Right ventricle myocardium superior (tissue), 1 donor: ENCODE results near the gene C1QB. TPM values are rescaled to one million over a fixed set of nuclear protein-coding genes. Genes with fewer than 3 reads are reported as not detected.

Experiments
- ATAC-seq: fragments of 200-7000 bp; cut with Tn5 transposase; one replicate; pipeline ENCODE4 v1.9.1; 2020; ENCODE audit warnings: mild to moderate bottlenecking; ENCODE audit not compliant: poor library complexity
- DNase-seq: peaks from one replicate; pipeline ENCODE4 v3.0.0-alpha.2; 2020
- intact Hi-C: fragments of 100-400 bp; cut with DNase I; formaldehyde crosslinking; loops from one replicate; pipeline ENCODE4 v1.11.2; 2022
- total RNA-seq: library from RNA; stranded (reverse); fragmentation: NEBNext Ultra II Directional; extraction: Animal tissue kit (Norgen Biotek cat#: 25700); gene quantifications from one replicate; pipeline ENCODE4 v1.2.1, GENCODE V29; 2021
- donor health status: DM: no; HTN: yes; CAD: no; lungs with severe emphysema.

Gene C1QB
- total RNA-seq, 1 donor from 2014 or later: 130 TPM

DNA sequence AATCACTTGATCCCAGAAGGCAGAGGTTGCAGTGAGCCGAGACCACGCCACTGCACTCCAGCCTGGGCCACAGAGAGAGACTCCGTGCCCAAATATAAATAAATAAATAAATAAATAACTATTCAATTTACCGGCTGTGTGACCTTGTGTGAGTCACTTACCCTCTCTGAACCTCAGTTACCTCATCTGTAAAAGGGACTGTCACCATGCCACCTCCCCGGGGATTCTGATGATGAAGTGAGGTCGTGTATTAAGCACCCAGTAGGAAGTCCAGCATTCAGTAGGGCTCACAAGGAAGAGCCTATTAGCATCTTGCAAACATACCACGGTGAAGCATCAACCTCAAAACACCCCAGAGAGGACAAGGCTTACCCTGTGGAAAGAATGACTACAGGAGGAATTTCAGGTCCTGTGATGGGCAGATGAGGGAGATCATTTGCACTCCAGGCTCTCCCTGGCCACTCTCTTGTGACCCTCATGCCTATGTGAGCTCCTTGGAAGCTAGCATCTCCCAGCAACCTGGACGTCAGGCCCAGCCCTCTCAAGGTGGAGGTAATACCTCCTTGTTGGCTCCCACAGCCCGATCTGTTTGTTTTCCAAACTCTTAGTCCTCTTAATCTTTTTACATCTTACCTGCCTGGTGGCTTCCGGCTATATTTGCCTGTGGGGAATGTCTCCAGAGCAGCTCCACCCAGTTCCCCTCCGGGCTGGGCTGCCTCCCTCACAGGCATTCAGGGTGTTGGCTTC, 24.2 kb upstream of the C1QB start:
- intact Hi-C loops: no loop called here
- no peak for ATAC-seq
- no peak for DNase-seq

DNA sequence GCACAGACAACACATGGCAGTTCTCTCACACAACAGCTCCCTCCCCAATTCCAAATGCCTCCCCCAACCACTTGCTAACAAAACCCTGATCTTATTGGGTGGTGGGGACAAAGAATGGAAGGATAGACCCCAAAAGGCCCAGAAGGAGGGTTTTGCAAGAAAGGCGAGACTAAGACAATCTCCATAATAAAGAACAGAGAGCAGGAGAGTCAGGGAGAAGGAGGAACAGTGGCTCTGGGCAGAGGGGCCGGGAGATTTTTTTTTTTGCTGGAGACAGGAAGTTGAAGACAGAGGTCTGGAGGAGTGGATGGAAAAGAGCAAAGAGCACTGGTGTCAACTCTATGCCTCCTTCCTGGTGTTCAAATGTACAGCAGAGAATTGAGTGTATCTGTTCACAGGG, 23.1 kb upstream of the C1QB start:
- ATAC-seq: no peak
- no peak for DNase-seq
- intact Hi-C loops: no loop called here

DNA sequence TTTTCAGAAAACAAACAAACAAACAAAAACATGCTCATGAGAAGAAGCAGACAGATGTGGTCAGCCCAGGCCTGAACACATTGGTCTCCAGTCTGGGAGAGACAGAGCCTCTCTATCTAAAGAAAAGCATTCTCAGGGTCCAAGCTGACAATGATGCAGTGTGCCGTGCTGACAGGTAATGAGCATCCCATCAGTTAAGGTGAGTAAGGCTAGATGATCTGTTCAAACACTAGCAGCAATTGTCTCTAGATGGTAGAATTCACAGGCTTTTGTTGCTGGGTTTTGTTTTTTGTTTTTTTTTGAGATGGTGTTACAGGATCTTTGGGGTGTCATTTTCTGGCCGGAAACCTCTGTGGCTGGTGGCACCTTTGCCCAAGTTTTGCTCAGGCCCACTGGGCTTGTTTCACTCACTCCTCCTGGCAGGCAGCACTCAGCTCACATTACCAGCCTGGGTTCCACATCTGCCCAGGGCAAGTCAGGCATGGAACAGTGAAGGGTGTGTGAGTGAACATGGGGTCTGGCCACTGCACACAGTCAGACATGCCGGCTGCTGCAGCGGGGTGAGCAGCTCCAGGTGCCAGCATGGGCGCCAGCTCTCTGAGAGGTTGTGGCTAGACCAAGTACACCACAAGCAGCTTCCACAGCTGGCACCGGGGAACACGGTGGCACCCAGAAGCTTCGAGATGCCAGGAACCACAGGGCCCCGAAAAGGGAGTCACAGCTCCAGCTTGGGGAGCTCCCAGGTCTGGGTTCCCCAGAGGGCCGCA, 19.2 kb upstream of the C1QB start:
- intact Hi-C loops: no loop called here

DNA sequence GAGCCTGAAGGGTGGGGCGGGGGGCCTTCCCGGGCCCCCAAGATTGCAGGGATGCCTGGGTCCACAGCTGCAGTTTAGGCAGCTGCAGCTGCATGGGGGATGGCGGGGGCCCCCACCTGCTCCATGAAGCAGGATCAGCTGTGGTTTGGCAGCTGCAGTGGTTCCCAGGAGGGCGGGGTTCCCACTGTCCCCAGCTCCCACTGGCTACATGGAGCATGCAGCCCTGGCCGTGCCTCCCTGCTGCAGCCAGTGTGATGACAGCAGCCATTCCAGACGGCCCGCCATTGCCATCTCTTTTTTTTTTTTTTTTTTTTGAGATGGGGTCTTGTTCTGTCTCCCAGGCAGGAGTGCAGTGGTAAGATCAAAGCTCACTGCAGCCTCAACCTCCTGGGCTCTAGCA, 17.6 kb upstream of the C1QB start:
- ATAC-seq: peak; percentile 36
- intact Hi-C loops: no loop called here

More for the DNA sequence above, 19.2 kb upstream of the C1QB start:
- no peak for DNase-seq
- ATAC-seq: no peak

DNA sequence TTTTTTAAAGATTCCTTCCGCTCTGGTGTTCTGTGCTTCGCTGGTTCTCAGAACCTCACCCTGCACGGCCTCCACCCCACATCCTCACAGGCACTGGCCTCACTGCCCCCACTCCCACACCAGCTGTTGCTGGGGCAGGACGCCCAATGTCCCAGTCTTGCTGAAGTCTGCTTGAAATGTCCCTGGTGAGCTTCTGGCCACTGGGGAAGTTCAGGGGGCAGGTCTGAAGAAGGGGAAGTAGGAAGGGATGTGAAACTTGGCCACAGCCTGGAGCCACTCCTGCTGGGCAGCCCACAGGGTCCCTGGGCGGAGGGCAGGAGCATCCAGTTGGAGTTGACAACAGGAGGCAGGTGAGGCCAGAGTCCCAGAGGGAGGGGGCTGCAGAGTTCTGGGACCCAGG, 16.7 kb upstream of the C1QB start, which contains the start of gene C1QA:
Gene C1QA (plus strand): TSS at position 276 of the 400 bp plus-strand sequence. CDS start 989 bp downstream, outside the sequence.
- DNase-seq (peak; percentile 83), ATAC-seq (peak; percentile 66)
- intact Hi-C loops: no loop called here

More for the DNA sequence above, 17.6 kb upstream of the C1QB start:
- DNase-seq: peak; percentile 73

DNA sequence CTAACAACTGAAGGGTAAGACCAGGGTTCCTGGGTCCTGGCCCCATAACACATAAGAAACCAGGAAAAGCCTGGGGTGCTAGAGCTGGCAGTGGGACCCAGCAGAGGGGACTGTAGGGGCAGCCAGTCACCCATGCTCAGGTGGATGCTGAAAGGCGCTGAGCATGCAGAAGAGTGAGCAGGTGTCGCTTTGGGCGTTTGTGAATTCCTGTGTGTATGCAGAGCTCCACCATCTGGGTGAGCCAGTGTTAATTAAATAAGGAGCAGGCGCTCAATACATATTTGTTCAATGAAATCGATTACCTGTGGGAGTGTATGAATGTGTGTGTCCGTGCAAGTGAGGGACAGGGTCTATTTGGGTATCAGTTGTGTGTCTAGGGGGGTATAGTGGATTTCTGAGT, 16.1 kb upstream of the C1QB start:
- ATAC-seq (no peak), DNase-seq (no peak)
- intact Hi-C loops: no loop called here

DNA sequence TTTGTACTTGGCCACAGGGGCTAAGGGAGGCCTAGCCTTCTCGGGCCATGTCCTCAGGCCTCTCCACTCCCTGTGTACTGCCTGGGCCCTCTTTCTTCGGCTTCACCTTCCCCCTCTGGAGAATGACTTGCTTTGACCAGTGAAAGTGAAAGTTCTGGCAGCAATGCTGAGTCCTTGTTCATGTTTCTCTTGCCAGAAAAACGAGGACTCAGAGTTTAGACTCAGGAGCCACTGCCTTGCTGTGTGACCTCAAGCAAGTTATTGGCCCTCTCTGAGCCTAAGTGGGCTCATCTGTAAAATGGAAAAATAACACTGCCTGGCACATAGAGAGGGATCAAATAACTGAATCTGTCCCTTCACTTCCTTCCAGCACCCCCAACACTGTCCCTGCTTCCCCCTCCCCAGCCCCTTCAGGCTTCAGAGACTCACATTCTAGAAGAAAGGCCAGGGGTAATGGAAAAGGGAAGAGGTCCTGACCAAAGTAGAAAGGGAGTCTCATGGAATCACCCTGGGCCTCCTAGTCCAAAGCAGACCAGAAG, 15.1 kb upstream of the C1QB start:
- DNase-seq (no peak), ATAC-seq (no peak)
- intact Hi-C loops: no loop called here

DNA sequence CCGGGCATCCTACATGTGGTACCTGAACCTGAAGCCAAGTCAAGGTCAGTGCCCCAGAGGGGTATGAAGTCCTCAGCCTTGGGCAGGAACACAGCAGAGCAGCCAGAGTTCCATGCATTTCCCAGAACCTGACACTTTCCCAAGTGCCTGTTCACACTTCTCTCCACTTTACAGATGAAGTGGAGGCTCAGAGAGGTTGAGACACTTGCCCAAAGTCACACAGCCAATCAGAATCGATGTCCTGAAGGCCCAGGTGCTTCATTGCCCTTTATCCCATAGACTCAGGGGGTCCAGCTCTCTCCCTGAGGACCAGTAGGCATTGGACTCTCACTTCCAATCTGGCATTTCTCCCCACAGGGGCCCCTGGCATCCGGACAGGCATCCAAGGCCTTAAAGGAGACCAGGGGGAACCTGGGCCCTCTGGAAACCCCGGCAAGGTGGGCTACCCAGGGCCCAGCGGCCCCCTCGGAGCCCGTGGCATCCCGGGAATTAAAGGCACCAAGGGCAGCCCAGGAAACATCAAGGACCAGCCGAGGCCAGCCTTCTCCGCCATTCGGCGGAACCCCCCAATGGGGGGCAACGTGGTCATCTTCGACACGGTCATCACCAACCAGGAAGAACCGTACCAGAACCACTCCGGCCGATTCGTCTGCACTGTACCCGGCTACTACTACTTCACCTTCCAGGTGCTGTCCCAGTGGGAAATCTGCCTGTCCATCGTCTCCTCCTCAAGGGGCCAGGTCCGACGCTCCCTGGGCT, 14.4 kb upstream of the C1QB start:
- ATAC-seq (no peak), DNase-seq (no peak)
- intact Hi-C loops: no loop called here

DNA sequence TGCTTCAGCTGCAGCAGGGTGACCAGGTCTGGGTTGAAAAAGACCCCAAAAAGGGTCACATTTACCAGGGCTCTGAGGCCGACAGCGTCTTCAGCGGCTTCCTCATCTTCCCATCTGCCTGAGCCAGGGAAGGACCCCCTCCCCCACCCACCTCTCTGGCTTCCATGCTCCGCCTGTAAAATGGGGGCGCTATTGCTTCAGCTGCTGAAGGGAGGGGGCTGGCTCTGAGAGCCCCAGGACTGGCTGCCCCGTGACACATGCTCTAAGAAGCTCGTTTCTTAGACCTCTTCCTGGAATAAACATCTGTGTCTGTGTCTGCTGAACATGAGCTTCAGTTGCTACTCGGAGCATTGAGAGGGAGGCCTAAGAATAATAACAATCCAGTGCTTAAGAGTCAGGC, 13.8 kb upstream of the C1QB start:
- intact Hi-C loops: no loop called here
- DNase-seq: no peak

DNA sequence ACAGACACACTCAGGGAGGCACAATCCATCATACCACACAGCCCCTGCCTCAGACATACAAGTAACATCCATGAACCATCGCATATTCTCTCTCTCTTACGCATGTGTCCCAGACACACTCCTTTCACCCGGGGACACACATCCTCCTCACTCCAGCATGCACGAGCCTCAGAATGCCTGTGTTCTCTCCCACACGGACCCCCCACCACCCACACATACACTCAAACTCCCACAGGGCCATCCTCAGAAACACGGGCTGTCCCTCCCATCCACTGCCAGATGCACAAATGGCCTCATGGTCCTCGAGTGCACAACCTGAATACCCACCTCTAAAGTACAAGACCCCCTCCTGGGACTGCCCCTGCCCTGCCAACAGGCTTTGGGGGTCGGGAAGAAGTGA, 11.8 kb upstream of the C1QB start:
- DNase-seq: no peak
- ATAC-seq: no peak
- intact Hi-C loops: no loop called here

More for the DNA sequence above, 13.8 kb upstream of the C1QB start:
- ATAC-seq: no peak

DNA sequence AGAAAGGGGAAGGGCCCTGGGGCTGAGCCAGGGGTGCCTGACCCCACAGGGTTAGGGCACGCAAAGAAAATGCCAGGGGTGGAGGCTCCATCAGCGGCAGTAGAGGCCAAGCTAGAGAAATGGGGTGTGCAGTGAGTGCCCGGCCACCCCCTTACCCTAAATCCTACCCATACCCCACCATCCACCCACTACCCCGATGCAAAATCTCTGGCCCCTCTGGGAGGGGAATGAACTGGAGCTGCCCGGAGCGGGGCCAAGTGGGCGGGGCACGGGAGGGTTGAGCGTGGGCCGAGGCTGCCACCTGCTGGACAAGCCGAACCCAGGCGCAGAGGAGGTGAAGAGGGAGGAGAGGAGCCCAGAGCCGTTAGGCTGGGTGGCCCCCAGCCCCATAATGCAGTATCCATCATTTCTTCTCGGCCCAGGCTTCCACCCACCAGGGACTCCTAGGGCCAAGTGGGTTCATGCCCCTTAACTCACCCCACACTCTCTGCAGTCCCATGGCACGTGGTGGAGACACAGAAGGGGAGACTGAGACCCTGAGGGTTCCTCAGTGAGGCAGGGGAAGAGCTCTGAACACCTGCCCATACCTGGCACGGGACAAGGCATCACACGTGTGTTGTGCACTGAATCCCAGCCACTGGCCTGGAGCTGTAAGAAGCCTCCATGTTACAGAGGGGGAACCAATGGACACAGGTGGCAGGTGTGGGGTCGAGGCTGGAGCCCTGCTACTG, 11.0 kb upstream of the C1QB start:
- DNase-seq (peak; percentile 92), ATAC-seq (peak; percentile 84)
- intact Hi-C loops: loop anchor here (2.0 kb wide), 1 partner anchor 221 kb away; no protein-coding TSS in a partner anchor

DNA sequence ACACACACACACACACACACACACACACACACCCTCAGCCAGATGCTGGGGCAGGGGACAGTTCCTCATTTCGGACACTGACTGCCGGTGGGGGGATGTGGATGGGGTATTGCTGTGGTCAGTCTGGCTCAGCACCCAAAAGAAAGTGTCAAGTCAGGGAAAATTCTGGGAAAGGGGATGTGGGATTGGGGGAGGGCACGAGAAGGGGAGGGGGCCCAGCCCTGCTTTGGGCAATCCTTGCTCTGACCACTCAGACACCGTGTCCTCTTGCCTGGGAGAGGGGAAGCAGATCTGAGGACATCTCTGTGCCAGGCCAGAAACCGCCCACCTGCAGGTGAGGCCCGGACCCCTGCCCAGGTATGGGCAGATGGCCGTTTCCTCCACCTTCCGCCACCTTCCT, 9.7 kb upstream of the C1QB start, which contains the start of gene C1QC:
Gene C1QC (plus strand): TSS at position 253 of the 400 bp plus-strand sequence. CDS start 391 bp downstream, outside the sequence.
- ATAC-seq (peak; percentile 49), DNase-seq (peak; percentile 69)
- intact Hi-C loops: loop anchor here (2.0 kb wide), 1 partner anchor 223 kb away; no protein-coding TSS in a partner anchor

DNA sequence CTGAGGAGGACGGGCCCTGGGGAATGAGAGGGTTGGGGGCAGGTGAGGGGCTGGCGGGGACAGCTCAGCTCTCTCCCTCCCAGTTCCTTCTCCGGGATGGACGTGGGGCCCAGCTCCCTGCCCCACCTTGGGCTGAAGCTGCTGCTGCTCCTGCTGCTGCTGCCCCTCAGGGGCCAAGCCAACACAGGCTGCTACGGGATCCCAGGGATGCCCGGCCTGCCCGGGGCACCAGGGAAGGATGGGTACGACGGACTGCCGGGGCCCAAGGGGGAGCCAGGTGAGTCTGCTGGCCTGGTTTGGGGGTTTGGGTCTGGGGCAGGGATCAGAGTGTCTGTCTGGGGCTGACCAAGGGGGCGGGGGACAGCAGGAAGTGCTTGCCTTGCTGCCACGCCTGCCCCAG, 9.1 kb upstream of the C1QB start:
- ATAC-seq (no peak), DNase-seq (no peak)
- intact Hi-C loops: loop anchor here (2.0 kb wide), 1 partner anchor 223 kb away; no protein-coding TSS in a partner anchor

DNA sequence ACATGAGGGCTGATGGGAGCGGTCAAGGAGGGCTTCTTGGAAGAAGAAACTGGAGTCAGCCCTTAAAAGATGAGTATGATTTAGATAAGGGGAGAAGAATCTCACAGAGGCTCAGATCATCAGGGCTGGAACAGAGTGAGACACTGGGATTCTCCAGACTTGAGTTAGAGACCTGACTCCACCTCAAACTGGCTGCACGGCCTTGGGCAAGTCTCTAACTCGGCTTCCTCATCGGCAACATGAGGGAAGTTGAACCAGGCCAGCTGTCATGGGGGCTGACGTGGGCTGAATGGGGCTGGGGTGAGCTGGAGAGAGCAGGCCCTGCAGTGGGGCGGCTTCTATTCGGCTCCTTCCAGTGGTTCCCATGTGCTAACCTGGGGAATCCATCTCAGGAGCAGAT, 7.1 kb upstream of the C1QB start:
- intact Hi-C loops: no loop called here
- ATAC-seq (no peak), DNase-seq (no peak)

DNA sequence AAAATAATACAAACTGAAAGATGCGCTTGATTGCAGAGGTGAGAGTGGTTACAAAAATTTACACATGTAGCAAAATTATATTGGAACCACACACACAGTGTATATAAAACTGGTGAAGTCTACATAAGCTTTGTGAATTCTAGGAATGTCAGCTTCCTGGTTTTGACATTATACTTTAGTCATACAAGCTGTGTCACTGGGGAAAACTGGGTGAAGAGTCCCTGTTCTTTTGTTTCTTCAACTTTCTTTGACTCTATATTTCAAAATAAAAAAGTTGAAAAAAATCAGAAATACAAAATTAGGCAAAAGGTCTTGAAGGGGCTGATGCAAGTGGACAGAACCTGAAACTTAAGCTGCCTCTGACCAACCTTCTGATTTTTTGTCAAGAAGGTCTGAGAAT, 6.7 kb upstream of the C1QB start:
- intact Hi-C loops: no loop called here
- ATAC-seq (no peak), DNase-seq (no peak)

DNA sequence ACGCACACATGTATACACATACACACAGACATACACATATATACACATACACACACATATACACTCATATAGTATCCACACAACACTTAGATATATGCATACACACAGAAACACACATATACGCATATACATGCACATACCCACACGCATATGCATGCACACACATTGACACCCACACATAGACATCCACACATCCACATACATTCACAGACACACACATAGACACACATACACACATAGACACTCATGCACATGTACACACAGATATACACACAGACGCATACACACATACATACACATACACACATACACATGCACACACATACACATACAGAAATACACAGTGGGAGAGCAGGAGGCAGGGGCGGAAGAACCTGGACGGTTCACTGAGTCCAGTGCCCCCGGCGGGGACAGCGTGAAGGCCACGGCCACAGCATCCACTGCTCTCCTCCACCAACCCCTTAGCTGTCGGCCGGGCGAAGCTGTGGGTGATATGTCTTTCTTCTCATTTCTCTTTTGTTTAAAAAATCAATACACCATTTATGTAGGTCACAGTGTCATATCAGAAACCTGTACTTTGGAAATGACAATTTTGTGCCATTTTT, 2.8 kb upstream of the C1QB start:
- DNase-seq: no peak
- intact Hi-C loops: no loop called here
- no peak for ATAC-seq

DNA sequence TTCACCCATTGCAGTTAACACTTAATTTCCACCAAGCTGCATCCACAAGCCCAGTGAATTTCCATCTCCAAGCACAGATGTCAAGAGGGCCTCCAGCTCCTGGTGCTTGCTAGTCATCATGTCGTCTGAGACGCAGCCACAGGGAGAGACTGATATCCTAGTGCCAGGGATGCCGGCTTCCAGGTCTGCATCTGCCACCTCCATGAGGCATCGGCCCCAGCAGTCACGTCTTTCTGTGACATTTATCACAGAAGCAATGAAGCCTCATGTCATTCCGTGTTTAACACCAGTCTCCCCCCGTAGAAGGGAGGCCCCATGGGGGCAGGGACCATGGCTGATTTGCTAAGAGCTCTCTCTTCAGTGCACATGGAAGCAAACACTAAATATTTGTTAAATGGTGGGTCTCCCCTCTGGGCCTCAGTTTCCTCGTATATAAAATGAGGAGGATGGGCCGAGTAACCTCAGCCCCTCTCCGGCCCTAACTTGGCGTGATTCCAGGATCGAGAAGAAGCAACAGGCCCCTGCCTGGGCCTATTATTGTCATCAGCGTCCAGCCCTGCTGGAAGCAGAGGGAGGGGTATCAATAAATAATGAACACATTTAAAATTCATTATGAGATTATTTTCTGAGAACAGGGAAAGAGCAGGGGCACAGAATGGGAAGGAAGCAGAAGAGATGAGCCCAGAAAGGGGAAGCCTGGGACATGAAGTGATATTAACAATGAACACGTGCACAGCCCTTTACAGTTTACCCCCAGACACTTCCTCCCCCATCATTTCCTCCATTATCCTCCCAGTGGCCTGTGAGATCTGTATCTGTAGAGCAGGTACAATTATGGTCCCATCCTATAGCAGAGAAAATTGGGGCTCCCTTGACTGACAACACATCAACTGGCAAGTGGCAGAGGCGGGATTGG, 837 bp upstream of the C1QB start:
- intact Hi-C loops: no loop called here
- DNase-seq: no peak
- ATAC-seq: peak; percentile 51
